IMR-90 (cell line): ENCODE data around the gene SMTNL1.

ENCODE experiments used
- CEBPB ChIP-seq: IDR thresholded peaks from 2 replicates; pipeline ENCODE4 v1.6.1; 2012; ENCODE audit warnings: low read depth, low read length, improper control_type of control experiment
- CHD1 ChIP-seq: IDR thresholded peaks from 2 replicates; pipeline ENCODE4 v1.6.1; 2012; ENCODE audit warnings: low read depth, low read length, improper control_type of control experiment
- POLR2A ChIP-seq: IDR thresholded peaks from 2 replicates; pipeline ENCODE4 v1.6.1; 2012; ENCODE audit warnings: mild to moderate bottlenecking, low read depth, low read length
- RAD21 ChIP-seq: IDR thresholded peaks from 2 replicates; pipeline ENCODE4 v1.6.1; 2012; ENCODE audit warnings: low read length, improper control_type of control experiment
- RFX5 ChIP-seq: IDR thresholded peaks from 2 replicates; pipeline ENCODE4 v1.8.0; 2012; ENCODE audit warnings: low read depth, mild to moderate bottlenecking, low read length, moderate library complexity
- TF ChIP-seq, protein P1 (sequence below): conservative IDR thresholded peaks from 2 replicates; pipeline ENCODE4 v1.5.1; 2012; ENCODE audit warnings: mild to moderate bottlenecking, low read depth, low read length, improper control_type of control experiment

DNA sequence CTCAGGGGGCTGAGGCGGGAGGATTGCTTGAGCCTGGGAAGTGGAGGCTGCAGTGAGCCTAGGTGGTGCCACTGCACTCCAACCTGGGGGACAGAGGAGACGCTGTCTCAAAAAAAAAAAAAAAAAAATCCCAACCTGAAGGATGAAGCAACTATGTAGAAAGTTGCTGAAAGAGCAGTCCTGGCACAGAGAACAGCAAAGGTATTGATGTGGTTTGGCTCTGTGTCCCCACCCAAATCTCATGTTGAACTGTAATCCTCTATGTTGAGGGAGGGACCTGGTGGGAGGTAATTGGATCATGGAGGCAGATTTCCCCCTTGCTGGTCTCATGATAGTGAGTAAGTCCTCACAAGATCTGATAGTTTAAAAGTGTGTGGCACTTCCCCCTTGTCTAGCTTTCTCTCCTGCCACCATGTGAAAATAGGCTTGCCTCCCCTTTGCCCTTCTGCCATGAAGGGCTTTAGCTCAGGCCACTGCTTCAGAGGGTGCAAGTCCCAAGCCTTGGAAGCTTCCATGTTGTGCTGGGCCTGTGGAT, 49.4 kb downstream of the SMTNL1 start:
- TF ChIP-seq, protein P1, sequence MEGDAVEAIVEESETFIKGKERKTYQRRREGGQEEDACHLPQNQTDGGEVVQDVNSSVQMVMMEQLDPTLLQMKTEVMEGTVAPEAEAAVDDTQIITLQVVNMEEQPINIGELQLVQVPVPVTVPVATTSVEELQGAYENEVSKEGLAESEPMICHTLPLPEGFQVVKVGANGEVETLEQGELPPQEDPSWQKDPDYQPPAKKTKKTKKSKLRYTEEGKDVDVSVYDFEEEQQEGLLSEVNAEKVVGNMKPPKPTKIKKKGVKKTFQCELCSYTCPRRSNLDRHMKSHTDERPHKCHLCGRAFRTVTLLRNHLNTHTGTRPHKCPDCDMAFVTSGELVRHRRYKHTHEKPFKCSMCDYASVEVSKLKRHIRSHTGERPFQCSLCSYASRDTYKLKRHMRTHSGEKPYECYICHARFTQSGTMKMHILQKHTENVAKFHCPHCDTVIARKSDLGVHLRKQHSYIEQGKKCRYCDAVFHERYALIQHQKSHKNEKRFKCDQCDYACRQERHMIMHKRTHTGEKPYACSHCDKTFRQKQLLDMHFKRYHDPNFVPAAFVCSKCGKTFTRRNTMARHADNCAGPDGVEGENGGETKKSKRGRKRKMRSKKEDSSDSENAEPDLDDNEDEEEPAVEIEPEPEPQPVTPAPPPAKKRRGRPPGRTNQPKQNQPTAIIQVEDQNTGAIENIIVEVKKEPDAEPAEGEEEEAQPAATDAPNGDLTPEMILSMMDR: no peak
- TF ChIP-seq POLR2A (no peak), RAD21 (no peak), CHD1 (no peak), CEBPB (no peak), RFX5 (no peak)
